Right ventricle myocardium inferior (tissue), 1 donor: ENCODE measurements around the gene ZNF700. TPM values are rescaled to one million over a fixed set of nuclear protein-coding genes. Genes with fewer than 3 reads are reported as not detected.
A peak's percentile ranks its signal among the peaks of the same experiment; 100 is the strongest.
"Not testable (repeated sequence)": the region's sequence is repeated elsewhere in the genome, so short reads cannot be mapped to it uniquely, and the experiment has no call there.

ENCODE experiments used
- ATAC-seq: fragments of 200-7000 bp; cut with Tn5 transposase; one replicate; pipeline ENCODE4 v1.9.1; 2020; ENCODE audit warnings: mild to moderate bottlenecking, moderate library complexity
- DNase-seq: peaks from one replicate; pipeline ENCODE4 v3.0.0; 2021; ENCODE audit errors: missing footprints
- intact Hi-C: fragments of 100-400 bp; cut with DNase I; formaldehyde crosslinking; loops from one replicate; pipeline ENCODE4 v1.11.0; 2022
- total RNA-seq: library from RNA; stranded (reverse); fragmentation: NEBNext Ultra II Directional; extraction: Animal tissue kit (Norgen Biotek cat#: 25700); gene quantifications from one replicate; pipeline ENCODE4 v1.2.1, GENCODE V29; 2021
- donor health status: DM: no; HTN: yes; CAD: no; lungs with severe emphysema.

Gene ZNF700
- total RNA-seq, 1 donor from 2014 or later: 4.1 TPM

DNA sequence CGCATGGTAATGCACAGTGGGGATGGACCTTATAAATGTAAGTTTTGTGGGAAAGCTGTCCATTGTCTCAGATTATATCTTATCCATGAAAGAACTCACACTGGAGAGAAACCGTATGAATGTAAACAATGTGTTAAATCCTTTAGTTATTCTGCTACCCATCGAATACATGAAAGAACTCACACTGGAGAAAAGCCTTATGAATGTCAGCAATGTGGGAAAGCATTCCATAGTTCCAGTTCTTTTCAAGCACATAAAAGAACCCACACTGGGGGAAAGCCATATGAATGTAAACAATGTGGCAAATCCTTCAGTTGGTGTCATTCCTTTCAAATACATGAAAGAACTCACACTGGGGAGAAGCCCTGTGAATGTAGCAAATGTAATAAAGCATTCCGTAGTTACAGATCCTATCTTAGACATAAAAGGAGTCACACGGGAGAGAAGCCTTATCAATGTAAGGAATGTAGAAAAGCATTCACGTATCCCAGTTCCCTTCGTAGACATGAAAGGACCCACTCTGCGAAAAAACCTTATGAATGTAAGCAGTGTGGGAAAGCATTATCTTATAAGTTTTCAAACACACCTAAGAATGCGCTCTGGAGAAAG is 53.7 kb downstream of the ZNF700 start:
- no peak for ATAC-seq
- intact Hi-C loops: no loop called here
- DNase-seq: no peak

DNA sequence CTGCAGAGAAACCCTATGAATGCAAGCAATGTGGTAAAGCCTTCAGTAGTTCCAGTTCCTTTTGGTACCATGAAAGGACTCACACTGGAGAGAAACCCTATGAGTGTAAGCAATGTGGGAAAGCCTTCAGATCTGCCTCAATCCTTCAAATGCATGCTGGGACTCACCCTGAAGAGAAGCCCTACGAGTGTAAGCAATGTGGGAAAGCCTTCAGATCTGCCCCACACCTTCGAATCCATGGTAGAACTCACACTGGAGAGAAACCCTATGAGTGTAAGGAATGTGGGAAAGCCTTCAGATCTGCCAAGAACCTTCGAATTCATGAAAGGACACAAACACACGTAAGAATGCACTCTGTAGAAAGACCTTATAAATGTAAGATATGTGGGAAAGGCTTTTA is 54.6 kb downstream of the ZNF700 start:
- intact Hi-C loops: no loop called here
- no peak for ATAC-seq
- no peak for DNase-seq

DNA sequence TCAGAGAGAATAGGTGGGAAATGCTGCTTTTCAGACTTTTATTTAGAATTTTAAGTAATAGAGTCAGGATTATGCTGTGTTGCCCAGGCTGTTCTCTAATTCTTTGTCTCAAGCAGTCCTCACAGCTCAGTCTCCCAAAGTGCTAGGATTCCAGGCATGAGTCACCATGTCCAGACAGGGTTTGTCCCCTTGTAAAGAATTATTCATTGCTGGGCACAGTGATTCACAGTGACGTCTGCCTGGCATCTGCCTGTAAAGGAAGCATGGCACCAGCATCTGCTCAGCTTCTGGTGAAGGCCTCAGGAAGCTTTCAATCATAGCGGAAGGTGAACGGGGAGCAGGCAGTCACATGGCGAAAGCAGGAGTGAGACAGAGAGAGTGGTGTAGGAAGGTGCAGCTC is 57.6 kb downstream of the ZNF700 start:
- DNase-seq (no peak), ATAC-seq (no peak)
- intact Hi-C loops: no loop called here

DNA sequence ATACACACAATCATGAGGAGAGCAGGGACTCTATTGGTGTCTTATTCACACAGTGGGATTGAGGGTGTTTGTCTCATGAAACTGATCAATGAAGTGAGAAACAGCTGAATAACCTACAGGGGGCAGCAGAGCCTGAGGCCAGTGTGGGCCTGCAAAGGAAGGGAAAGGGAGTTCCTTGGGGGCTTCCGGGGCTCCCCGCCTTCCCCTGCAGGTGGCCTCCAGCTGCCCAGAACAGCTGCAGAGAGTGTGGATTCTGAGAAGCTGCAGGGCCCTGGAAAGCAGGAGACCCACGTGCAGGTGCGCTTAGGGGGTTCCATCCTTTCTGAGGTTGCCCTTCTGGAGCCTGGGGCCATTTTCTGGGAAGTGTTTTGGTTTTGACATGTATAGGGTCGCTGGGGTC is 60.1 kb downstream of the ZNF700 start:
- DNase-seq (no peak), ATAC-seq (no peak)
- intact Hi-C loops: no loop called here

DNA sequence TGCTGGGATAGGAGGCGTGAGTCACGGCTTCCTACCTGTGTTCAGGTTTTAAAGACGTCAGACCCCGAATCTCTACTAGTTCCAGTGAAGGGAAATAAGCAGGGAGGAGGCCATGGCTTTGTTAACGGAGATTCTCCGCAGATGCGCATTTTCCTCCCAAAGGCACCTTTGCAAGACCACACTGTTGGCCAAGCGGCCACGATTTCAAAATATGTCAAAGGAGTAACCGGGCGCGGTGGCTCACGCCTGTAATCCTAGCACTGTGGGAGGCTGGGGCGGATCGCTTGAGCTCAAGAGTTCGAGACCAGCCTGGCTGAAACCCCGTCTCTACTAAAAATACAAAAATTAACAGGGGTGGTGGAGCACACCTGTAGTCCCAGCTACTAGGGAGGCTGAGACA is 61.8 kb downstream of the ZNF700 start:
- intact Hi-C loops: loop anchor here (1.0 kb wide), 2 partner anchors 61 to 189 kb away; partner anchors contain the start of gene ZNF700
- DNase-seq (no peak), ATAC-seq (no peak)

DNA sequence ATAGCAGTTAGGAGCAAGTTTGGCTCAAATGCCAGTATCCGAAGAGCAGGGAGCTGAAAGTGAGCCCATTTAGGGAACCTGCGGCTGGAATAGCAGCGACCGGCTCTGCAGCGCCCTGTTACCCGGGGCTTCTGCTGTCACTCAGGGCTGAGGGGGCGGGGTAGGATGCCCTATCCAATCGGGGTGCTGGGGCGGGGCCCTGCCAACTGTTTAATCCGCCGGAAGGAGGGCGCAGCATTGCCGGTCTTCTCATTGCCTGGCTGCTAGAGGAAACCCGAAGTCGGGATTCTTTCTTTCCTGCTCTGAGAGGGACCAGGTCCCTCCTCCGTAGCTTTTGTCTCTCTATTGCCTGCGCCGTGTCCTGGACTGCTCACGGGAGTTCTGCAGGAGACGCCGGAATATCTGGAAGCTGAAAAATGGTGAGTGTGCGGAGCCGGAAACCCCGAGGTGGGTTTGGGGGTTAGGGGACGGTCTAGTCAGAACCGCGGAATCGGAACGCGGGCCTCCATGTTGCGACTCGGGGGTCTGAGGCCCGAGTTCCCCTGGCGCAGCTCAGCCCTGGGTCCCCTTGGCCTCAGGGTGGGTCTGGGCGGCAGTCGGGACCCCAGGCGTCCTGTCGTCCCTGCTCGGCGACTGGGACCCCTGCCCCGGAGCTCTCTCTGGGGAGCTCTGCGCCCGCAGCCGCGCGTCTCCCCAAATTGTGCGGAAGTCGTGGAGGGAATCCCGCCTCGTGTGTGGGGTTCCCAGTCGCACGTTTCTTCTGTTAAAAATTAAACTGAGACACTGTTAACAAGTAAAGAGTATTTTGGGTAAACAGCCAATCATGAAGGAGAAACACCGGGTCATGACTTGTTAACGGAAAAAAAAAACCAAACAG is 62.7 kb downstream of the ZNF700 start:
- ATAC-seq (peak; percentile 99), DNase-seq (peak; percentile 98)
- intact Hi-C loops: loop anchor here (1.0 to 2.0 kb wide), 4 partner anchors 23 to 190 kb away; partner anchors contain the start of gene ZNF700

DNA sequence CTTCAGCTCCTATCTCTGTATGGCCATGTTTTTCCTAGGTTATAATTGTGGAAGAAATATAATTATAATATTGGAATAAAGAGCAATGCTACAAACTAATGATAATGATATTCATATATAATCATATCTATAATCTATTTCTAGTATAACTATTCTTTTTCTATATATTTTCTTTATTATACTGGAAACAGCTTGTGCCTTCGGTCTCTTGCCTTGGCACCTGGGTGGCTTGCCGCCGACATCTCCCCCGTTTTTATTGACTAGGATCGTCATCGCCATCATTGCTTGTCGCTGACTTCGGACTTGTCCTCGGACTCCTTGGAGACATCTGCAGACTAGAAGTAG is 64.2 kb downstream of the ZNF700 start:
- ATAC-seq: no peak
- DNase-seq: no peak
- intact Hi-C loops: loop anchor here (2.0 kb wide), 1 partner anchor 108 kb away; no protein-coding TSS in a partner anchor

DNA sequence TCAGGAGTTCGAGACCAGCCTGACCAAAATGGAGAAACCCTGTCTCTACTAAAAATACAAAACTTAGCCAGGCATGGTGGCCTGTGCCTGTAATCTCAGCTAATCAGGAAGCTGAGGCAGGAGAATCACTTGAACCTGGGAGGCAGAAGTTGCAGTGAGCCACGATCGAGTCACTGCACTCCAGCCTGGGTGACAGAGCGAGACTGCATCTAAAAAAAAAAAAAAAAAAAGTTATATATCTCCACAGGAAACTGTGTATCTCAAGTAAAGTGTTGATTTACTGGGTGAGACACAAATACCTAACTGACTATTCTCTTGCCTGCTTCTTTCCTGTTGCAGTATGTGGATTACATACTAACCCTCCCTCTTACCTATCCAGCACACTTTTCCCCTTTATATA is 67.0 kb downstream of the ZNF700 start:
- DNase-seq, ATAC-seq, intact Hi-C loops: not testable (repeated sequence)

DNA sequence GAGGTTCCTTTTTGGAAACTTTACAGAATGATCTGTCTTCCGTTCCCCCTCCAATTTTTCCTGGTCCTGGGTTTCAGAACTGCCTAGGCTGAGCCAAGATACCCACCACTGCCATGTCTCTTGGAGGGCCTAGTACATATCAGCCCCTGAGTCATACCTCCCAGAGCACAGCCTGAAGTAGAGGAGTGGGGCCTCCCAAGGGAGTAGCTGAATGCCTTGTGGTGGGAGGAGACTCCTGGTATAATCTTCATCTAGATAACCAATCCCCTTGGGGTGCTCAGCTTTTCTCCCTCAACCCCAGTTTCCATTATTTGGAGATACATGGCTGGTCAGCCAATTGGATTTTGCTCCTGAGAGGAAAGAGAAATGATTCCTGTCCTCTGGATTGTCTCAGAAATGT is 70.3 kb downstream of the ZNF700 start:
- DNase-seq (no peak), ATAC-seq (no peak)
- intact Hi-C loops: no loop called here

Other genes starting within 250 kb of the ZNF700 start
- 4.2 TPM for gene ZNF823, start 186.2 kb upstream of the ZNF700 start, total RNA-seq
- 4.2 TPM for gene ZNF441, start 158.1 kb upstream of the ZNF700 start, total RNA-seq
- 2.8 TPM for gene ZNF491, start 126.6 kb upstream of the ZNF700 start, total RNA-seq
- 4.4 TPM for gene ZNF440, start 110.8 kb upstream of the ZNF700 start, total RNA-seq
- 3.4 TPM for gene ZNF439, start 76.4 kb upstream of the ZNF700 start, total RNA-seq
- gene ZNF69, start 37.3 kb upstream of the ZNF700 start, total RNA-seq: 3.6 TPM
- 2.6 TPM for gene ZNF763, start 39.9 kb downstream of the ZNF700 start, total RNA-seq
- gene ZNF433, start 110.6 kb downstream of the ZNF700 start, total RNA-seq: 2.6 TPM
- gene ZNF878, start 127.9 kb downstream of the ZNF700 start, total RNA-seq: 0.32 TPM
- 14.3 TPM for gene ZNF844, start 139.6 kb downstream of the ZNF700 start, total RNA-seq
- gene ZNF20, start 215.2 kb downstream of the ZNF700 start, total RNA-seq: 1.1 TPM
- gene ZNF625, start 231.6 kb downstream of the ZNF700 start, total RNA-seq: 5.0 TPM
- 3.8 TPM for gene ZNF136, start 238.0 kb downstream of the ZNF700 start, total RNA-seq